Cerebellar nuclear complex (tissue), 1 donor: ENCODE data around the gene CTNNA3.

Source experiments
- DNase-seq, 2 experiments: peaks; one replicate each; lab custom pipeline; 2025; lab: John Stamatoyannopoulos, UW

CTNNA3 gene

DNA sequence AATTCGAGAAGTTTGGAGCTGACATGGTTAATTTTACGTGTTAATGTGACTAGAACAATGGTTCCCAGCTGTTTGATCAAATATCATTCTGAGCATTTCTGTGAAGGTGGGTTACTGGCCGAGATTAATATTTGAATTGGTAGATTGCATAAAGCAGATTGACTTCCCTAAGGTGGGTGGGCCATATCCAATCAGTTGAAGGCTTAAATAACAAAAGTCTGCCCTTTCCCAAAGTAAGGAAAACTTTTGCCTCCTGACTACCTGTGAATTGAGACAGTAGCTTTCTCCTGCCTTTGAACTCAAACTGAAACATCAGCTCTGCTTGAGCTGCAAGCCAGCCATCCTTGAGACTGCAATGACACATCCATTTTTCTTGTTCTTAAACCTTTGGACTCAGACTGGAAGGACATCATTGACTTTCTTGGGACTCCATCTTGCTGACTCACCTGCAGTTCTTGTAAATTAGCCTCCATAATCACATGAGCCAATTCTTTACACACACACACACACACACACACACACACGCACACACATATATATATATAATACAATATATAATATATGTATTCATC lies 833.2 kb downstream of the CTNNA3 start:
- DNase-seq = no peak

DNA sequence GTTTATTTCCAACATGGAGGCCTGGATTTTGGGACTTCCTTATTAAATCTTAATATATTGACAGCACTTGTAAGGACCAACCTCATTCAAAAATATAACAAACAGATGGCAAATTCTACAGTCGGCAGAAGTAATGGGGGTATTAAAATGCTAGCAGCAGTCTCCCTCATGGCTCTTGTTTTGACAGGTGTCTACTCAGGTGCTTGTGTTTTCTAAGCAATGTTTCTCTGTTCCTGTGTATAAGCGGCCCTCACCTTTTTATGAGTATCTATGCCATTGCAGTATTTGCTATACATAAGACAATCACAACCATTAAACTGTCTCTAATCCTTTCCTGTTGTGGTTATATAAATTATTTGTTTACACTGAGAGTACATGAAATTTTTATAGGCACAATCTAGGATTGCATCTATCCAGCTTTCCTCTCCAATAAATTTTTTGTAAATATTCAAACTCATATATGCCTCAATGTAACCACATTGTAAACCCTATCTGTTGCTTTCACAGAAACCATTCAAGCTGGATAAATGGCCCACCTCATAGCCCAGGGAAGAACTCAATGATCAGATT lies 835.5 kb downstream of the CTNNA3 start:
- no peak for DNase-seq

DNA sequence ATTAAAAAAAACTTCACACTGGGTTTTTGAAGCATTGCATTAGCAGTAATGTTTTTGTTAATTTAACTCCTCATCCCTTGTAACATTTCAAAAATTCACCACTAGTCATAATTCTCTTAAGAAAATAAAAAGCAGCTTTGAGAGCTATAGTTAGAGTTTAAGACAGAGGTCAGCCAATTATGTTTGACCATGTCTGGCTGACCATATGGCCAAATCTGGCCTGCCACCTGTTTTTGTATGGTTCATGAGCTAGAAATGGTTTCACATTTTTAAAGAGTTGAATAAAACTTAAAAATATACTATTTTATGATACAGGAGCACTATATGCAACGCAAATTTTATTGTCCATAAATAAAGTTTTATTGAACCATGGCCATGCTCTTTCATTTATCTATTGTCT lies 843.2 kb downstream of the CTNNA3 start:
- no peak for DNase-seq

DNA sequence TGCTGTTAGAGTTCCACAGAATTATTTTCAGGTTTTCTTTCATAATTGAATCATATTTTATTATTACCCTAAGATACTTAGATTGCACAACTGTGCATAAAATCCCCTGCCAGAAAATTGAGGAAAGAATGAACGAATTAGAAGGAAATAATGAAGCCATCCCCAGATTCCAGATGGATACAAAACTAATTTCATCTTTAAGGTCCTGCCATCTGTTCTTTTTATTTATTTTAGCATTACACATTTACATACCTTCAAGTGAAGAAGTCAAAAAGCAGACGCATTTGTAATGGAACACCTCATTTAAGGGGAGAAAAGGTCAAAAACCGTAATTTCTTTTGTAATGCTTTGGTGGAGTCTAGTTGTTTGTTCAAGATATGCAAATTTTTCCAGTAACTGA lies 847.1 kb downstream of the CTNNA3 start:
- no peak for DNase-seq

DNA sequence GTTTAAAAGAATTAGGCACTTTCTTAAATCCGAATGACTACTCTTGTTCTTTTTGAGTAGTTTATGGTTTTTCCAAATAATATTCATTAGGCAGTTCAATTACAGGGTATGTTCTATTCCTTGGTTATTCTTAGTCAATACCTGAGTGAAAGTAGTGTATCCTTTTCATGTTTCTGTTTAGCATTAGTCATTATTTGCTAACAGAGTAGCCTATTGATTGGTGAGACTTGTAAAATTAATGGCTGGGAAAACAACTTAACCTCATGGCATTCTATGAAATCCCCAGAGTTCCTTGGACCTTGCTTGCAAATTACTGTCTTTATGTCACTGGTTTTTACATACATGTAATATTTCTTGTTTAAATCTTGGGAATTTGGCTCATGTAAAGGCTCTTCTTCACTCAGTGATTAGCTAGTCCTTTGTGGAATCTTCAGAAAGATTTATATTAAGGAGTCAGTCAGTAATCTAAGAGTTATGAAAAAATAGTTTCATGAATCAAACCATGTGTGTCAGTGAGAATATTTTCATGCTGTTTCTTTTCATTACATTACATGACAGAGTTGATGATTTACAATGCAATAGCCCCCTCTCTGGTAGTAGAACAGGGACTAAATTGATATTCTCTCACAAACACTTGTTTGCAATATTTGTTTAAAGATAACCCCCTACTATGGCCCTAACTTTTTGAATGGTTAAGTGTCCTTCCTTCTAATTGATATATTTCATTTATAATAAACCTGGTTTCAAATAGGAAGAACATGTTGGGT lies 851.6 kb downstream of the CTNNA3 start:
- no peak for DNase-seq

DNA sequence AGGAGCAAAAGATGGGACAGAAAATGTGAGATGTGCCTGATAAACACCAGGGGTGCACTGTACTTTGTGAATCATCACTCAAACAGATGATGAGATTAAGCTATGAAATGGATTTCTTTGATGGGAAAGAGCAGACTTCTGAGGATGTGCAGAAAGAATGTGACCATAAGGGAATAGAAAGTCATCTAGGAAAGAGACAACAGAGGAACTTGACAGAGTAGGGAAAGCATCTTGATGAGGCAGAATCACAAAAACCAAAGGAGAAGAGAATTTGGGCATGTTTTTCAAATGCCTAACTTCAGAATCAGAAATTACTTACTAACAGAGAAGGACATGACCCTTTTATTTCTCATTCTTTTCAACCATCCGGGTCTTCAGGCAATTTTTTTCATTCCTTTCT lies 852.6 kb downstream of the CTNNA3 start:
- DNase-seq = no peak

DNA sequence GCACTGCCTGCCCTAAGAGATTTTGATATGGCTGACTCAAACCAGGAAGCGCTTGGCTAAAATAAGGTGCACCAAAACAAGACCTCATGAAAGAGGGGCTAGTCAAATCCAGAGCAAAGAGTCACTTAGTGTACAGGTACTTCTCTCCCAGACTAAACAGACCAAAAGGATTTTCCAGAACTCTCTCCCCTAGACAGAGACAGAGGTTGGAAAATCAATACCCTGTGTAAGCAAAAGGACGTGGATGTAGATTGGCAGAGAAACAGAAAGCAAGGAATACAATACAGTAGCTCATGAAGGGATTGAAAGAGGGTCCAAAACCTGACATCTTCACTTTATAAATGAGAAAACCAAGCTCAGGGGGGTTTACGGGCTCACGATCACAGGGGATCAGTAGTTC lies 853.1 kb downstream of the CTNNA3 start:
- DNase-seq = no peak

DNA sequence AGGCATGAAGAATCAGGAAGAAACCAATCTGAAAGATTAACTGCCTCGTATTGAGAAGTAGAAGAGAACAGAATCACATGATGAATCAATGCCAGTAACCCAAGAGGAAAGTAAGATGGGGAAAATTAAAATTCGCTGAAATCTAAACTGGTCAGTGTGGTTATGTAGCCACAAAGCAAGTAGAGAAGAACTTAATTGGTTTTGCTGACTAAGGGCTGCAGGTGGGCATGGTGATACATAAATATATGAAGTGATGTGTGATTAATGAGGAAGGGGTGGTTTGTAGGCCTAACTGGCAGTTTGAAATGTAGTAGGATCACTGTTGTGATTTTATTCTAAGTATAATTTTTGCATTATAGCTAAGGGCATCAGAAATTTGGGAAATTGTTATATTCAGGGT lies 853.6 kb downstream of the CTNNA3 start:
- DNase-seq = no peak

DNA sequence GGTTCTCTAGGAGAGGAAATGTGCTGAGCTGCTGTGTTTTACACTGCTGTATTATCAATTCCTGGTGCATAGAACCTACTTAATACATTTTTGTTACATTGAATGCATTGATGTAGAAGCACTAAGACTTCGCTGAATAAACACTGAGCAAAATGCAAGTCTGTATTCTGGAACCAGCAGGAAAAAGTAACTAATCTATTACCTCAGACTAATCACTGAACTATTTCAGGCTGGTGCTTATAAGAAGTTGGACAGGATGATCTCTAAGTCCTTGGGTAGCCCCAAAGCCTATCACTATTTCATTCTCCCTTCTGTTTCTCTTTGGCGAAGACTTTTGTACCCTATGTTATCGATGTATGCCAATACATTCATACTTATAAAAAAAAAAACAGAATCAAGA lies 857.3 kb downstream of the CTNNA3 start:
- no peak for DNase-seq

DNA sequence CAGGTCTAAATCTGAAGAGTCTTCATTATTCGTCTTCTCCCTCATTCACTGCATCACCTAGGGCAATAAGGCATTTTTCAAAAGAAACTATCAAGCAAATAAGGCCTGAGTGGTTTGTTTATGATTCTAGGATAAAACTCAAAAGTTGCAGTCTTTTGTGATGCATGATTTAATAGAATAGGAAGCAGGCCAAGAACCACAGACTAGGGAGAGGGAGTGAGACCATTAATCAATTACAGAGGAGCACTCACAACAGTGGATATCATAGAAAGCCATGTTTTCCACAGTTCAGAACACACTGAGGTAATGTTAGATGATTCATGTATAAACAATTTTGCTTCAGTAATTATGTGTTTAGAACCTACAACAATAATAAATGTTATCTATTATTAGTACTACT lies 858.0 kb downstream of the CTNNA3 start:
- no peak for DNase-seq

DNA sequence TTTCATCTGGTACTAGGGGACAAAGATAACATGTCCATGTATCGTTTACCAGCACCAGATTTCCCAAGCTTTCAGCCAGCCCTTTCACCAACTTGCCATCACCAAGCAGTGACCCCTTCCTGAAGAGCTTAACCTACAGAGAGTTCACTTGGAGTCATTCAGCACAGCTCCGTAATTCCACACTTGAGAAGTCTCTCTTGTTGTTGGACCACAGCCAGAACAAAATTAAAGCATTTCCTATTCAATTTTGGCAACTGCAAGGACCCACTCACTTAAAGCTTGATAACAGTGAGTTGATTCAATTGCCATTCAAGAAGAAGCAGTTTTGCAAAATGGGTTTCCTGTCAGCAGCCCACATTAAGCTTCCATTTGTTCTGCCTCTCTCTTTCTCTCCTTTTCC lies 858.7 kb downstream of the CTNNA3 start:
- no peak for DNase-seq

DNA sequence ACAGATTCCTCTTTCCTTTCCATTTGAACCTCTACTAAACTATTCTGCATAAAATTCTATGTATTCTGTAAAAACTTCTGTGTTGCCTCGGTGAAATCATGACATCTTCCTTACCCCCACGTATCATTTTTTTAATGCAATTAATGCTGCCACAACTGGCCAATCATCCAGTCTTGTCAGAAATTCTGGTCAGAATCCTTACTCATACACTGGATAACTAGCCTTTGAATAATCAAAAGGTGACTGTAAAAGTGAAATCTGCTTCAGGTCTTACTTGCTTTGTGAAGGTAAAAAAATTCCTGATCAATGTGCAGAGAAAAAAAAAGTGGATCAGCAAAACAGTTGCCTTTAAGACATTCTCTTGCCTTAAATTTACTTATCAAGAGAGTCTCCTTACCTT lies 859.2 kb downstream of the CTNNA3 start:
- DNase-seq = no peak

DNA sequence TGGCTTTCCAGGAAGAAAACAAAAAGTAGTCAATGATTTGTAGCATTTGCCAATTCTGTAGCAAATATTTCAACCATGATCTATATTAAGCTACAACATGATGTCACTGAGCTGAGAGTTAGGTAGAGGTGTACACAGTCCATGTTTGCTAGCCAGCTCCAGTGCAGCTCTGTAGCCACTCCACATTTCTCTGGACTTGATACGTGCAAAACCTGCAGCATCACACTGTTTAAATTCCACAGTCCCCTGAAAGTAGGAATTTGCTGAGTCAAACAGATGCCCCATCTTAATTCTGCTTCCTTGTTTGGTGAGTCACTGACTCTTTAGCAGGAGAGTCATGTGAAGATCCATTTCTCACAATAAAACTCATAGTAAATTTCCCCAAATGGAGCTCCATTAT lies 859.9 kb downstream of the CTNNA3 start:
- DNase-seq = no peak

DNA sequence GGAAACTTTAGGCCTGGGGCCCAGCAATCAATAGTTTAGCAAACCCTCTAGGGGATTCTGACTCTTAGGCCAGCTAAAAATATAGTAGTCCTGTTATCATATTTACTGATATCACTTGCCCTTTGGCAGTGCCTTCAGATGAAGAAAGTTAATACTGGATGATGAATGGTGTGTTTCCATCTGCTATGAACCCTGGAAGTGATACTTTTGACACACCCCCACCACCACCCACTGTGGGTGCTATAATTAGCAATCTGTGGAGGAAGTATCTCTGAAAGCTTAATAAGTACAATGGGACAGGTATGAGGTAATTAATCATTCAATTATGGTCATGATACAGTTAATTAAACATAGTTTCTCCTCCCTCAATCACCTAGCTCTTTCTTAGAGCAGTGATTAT lies 860.6 kb downstream of the CTNNA3 start:
- no peak for DNase-seq

DNA sequence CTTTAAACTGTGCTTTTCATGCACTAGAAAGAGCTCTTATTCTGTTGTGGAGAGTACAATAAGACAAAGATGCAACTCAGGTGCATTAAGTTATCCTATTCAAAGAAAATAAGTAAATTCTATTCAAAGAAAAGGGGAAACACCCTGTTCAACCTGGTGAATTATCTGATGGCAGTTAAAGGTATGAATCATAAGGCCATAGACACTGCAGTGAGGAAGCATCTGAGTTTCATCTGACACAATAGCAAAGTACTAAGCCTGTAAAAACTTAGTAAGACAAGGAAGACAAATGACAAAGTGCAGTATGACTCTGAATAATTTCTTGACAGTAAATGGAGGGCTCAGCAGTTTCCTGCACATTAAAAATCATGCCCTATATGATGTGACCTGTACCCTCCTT lies 861.2 kb downstream of the CTNNA3 start:
- DNase-seq = no peak

DNA sequence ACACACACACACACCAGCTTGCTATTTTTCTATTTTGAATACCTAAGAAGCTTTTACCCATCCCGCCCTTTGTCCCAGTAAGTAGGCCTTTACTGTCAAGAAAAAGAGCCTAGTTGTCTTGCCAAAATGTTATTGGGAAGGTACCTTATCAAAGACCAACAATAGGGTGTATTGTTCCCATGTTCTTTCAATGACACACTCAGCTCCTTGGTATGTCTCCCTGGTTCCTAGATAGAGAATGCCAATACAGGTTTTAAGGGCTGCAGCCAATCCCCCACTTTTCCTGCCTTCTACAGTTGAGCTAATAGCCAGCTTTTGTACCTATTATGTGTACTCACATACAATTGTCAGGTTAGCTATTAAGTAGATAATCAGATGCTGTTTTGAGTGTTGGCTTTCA lies 862.1 kb downstream of the CTNNA3 start:
- no peak for DNase-seq

DNA sequence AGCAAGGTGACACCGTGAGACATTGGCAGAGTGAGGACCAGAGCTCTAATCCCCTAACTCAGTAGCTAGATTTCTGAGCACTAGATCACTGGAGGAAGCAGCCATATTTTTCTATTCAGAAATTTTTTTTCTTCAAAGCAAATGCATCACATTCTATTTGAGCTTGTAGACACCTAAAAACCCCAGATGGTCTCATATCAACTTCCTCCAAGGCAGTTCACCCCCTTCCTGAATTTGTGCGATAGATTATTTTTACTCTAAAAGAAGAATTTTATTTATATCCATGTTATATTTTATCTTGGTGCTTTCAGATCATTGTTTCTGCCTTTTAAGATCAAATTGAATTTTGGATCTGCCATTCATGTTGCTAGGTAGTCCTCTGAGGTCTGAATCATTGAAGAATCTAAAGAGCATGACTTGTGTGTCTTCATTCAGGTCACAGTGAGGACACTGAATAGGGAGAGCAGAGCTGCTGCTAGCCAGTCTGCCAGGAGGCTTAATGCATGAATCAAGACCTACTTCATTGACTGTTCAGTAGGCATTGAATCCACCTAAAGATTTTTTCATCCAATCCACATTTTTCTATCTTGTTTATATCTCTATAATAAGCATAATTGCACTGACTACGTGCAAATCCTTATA lies 863.1 kb downstream of the CTNNA3 start:
- DNase-seq = no peak

DNA sequence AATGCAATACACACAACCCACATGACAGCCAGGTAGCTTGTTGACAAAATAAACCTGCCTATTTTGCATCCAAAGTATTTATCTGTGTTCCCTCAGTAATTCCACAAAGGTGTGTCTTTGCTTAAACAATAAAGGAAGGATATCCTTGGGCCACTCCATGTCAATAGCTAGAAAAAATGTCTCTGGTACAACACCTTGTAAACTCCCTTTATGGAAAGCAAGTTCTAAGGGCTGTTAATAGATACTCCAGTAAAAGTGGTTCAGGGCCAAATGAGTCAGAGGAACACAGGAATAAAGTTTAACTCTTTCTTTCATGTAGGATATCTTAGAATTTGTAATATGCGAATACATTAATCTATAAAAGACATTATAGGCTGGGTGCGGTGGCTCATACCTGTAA lies 867.0 kb downstream of the CTNNA3 start:
- DNase-seq = no peak

DNA sequence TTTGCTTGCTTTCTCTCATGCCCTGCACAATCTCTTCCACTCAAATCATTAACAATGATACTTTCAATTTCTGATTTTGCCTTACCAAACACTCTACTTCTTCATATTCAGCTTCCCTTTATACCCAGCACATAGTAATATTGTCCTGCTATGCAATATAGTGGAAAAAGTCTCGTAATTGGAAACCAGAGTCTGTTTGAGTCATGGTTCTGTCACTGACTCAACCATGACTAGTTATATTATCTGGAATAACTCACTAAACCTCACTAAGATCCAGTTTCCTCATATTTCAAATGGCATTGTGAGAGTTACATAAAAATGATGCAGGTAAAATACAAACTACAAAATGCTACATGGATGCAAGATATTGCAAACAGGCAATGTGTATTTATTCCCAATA lies 868.6 kb downstream of the CTNNA3 start:
- DNase-seq = no peak

DNA sequence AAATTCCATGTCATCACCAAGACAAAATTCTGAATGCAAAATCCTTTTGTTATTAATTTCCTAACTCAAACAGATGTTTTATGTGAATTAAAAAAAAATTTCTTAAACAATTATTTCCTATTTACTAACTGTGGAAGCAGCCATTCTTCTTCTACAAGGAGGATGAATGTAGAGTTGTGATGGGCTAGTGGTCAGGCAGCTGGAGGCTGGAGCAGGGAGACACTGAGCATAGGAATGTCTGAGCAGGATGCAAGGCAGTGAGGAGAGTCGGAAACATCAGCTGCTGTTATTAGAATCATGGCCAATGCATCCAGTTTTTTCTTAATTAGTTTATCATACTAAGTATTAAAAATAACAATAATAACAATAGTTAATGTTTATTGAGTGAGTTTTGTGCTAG lies 872.7 kb downstream of the CTNNA3 start:
- DNase-seq = no peak

DNA sequence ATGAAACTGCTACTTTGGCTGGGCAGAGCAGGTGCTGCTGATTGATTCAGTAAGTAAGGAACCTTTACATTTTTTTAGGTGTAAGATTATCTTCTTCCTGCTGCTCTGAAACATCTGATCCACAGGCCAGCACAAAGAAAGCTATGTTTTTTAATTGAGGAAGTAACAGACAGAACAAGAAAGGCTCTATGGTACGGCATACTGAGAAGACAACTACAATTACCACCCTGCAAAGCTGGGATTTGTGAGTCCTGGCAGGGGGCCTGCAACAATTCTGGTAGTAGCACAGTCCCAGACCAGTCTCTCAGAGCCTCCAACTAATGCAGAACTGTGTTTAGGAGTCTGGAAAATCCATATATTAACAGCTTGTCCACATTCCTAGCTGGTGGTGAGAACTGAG lies 873.2 kb downstream of the CTNNA3 start:
- no peak for DNase-seq

DNA sequence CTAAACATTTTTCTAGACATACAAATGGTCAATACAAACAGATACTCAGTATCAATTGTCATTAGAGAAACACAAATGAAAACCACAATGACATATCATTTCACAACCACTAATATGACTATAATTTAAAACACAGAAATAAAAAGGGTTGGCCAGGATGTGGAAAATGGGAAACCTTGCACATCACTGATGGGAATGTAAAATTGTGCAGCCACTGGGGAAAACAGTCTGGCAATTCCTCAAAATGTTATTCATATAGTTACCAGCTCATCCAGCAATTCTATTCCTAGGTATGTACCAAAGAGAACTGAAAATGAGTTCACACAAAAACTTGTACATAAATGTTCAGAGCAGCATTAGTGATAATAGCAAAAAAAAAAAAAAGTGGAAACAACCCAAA lies 876.3 kb downstream of the CTNNA3 start:
- DNase-seq = no peak

DNA sequence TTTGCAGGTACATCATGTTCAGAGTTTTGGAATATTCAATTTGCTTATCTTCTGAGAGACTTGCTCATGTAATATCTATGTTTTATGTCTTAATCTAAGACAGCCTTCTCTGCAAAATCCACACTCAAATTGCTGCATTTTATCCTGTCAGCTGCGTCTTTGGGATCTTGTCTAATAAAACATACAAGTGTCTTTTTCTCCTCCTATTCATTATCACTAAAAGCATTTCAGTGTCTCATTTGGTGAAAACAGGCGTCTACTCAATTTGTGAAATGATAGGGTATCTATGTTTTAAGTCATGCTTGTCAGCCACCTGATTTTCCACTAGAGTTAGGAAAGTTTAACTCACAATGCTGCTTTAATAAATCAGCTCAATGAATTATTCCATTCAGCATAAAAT lies 882.9 kb downstream of the CTNNA3 start:
- no peak for DNase-seq
